Subcutaneous abdominal adipose tissue (tissue), 5 donors: ENCODE data around the gene PRDX2.

Source experiments
- H3K27ac ChIP-seq: one replicate; pipeline ENCODE4 v1.7.0; 2013; ENCODE audit warnings: low read depth, mild to moderate bottlenecking, inconsistent platforms, low read length, moderate library complexity
- H3K27me3 ChIP-seq, 5 donors: one replicate each; pipeline ENCODE4 v1.7.0; 2013; ENCODE audit warnings: low read length in 5 of 5, inconsistent platforms in 1 of 5; ENCODE audit not compliant: control insufficient read depth in 5 of 5, insufficient read depth in 4 of 5
- H3K36me3 ChIP-seq, 5 donors: one replicate each; pipeline ENCODE4 v1.7.0; 2013; ENCODE audit warnings: low read length in 5 of 5; ENCODE audit not compliant: control insufficient read depth in 5 of 5, insufficient read depth in 5 of 5
- H3K4me1 ChIP-seq, 5 donors: one replicate each; pipeline ENCODE4 v1.7.0; 2013; ENCODE audit warnings: low read length in 5 of 5, mild to moderate bottlenecking in 3 of 5, moderate library complexity in 1 of 5; ENCODE audit not compliant: control insufficient read depth in 5 of 5, insufficient read depth in 5 of 5
- H3K4me3 ChIP-seq, 5 donors: one replicate each; pipeline ENCODE4 v1.7.0; 2013; ENCODE audit warnings: low read length in 5 of 5, low read depth in 1 of 5
- H3K9ac ChIP-seq, 5 donors: one replicate each; pipeline ENCODE4 v1.7.0; 2013; ENCODE audit warnings: low read length in 5 of 5, mild to moderate bottlenecking in 4 of 5, moderate library complexity in 3 of 5
- H3K9me3 ChIP-seq, 5 donors: one replicate each; pipeline ENCODE4 v1.7.0; 2013; ENCODE audit warnings: low read length in 5 of 5; ENCODE audit not compliant: control insufficient read depth in 5 of 5
- donor health status: healthy.
- donor health status: healthy.
- donor health status: healthy.
- donor health status: healthy.
- donor health status: healthy.

PRDX2 gene

DNA sequence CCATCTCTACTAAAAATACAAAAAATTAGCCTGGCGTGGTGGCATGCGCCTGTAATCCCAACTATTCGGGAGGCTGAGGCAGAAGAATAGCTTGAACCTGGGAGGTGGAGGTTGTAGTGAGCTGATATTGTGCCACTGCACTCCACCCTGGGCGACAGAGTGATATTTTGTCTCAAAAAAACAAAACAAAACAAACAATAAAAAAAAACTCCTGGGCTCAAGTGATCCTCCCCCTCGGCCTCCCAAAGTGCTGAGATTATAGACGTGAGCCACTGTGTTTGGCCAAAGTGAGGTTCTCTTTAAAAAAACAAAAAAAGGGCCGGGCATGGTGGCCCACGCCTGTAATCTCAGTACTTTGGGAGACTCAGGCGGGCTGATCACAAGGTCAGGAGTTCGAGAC, 14.1 kb downstream of the PRDX2 start:
- Histone ChIP-seq H3K4me3 (no peak overlapping the region), H3K9ac (no peak overlapping the region), H3K27me3 (no peaks in the 10 kb centered on the region), H3K4me1 (peaks cover 27 to 83% (median 62%) of the 10 kb centered on the region in 5 donors), H3K36me3 (no peaks in the 10 kb centered on the region), H3K9me3 (no peaks in the 10 kb centered on the region), H3K27ac (peak overlapping the region; percentile 100)

- Histone ChIP-seq H3K27me3 (no peaks in the 10 kb centered on the region), H3K27ac (peak overlapping the region; percentile 100), H3K36me3 (no peaks in the 10 kb centered on the region), H3K4me1 (peaks cover 29 to 88% (median 65%) of the 10 kb centered on the region in 5 donors), H3K9ac (peak overlapping the region in 3 of 5 donors; percentile 56 to 75 (median 73)), H3K4me3 (peak overlapping the region in 1 of 5 donors; percentile 8), H3K9me3 (no peaks in the 10 kb centered on the region)
Measured at GRCh38 chr19:12786952-12787351, 14.6 kb downstream of the PRDX2 start.

DNA sequence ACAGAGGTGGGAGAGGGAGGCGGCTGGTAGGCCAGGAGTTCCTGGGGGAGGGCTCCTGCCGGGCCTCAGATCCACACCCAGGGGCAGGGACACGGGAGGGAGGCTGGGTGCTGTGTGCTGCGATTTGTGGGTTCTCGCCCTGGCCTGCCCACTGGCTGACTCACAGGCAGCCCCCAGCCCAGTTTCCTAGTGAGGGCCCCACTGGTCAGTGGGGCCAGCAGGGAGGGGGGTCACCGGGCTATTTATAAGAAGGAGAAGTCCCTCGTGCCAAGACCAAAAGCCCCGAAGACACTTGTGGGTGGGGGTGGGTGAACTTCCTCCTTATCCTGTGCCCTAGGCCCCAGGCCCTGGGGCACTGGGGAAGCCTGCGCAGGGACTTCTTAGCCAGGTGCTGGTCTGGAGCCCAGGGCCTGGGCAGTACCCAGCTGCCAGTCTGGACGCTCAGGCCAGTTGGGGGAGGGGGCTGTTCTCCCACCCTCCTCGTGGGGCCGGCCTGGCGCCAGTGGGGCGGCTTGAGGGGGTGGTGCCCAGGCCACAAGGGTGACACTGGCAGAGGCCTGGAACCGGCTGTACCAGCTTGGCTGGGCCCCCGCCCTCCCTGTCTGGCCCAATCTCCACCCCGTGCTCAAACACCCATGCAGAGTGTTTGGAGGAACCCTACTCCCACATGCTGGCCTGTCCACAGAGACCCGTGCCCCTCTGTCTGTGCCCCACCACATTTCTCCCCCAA, 15.3 kb downstream of the PRDX2 start:
- Histone ChIP-seq H3K27me3 (no peaks in the 10 kb centered on the region), H3K36me3 (no peaks in the 10 kb centered on the region), H3K9me3 (no peaks in the 10 kb centered on the region), H3K9ac (peak overlapping the region; percentile 0 to 75 (median 66)), H3K4me3 (peak overlapping the region in 1 of 5 donors; percentile 54), H3K4me1 (peaks cover 29 to 93% (median 69%) of the 10 kb centered on the region in 5 donors), H3K27ac (peak overlapping the region; percentile 100)

- no peaks in the 10 kb centered on the region for H3K9me3 ChIP-seq
- H3K4me3 ChIP-seq: peak overlapping the region in 4 of 5 donors; percentile 3 to 59 (median 40)
- peak overlapping the region; percentile 0 to 75 (median 66) for H3K9ac ChIP-seq
- H3K4me1 ChIP-seq: peaks cover 26 to 85% (median 64%) of the 10 kb centered on the region in 5 donors
- H3K27ac ChIP-seq: peak overlapping the region; percentile 100
- no peaks in the 10 kb centered on the region for H3K27me3 ChIP-seq
- no peaks in the 10 kb centered on the region for H3K36me3 ChIP-seq
Measured at GRCh38 chr19:12785431-12786031, 16.1 kb downstream of the PRDX2 start.

GRCh38 chr19:12784871-12785430, 16.6 kb downstream of the PRDX2 start:
- peak overlapping the region in 4 of 5 donors; percentile 0 to 75 (median 60) for H3K9ac ChIP-seq
- H3K4me1 ChIP-seq: peaks cover 25 to 80% (median 61%) of the 10 kb centered on the region in 5 donors
- H3K36me3 ChIP-seq: no peaks in the 10 kb centered on the region
- peak overlapping the region; percentile 100 for H3K27ac ChIP-seq
- peak overlapping the region in 4 of 5 donors; percentile 3 to 59 (median 40) for H3K4me3 ChIP-seq
- no peaks in the 10 kb centered on the region for H3K9me3 ChIP-seq
- H3K27me3 ChIP-seq: no peaks in the 10 kb centered on the region

GRCh38 chr19:12784394-12784870, 17.2 kb downstream of the PRDX2 start:
- Histone ChIP-seq H3K9ac (peak overlapping the region in 2 of 5 donors; percentile 53 to 75), H3K9me3 (no peaks in the 10 kb centered on the region), H3K36me3 (no peaks in the 10 kb centered on the region), H3K27me3 (no peaks in the 10 kb centered on the region), H3K4me1 (peaks cover 25 to 84% (median 64%) of the 10 kb centered on the region in 5 donors), H3K27ac (peak overlapping the region; percentile 100), H3K4me3 (peak overlapping the region in 4 of 5 donors; percentile 3 to 59 (median 40))

- Histone ChIP-seq H3K9ac (peak overlapping the region; percentile 47 to 85 (median 64)), H3K27ac (peak overlapping the region; percentile 100), H3K27me3 (no peaks in the 10 kb centered on the region), H3K4me1 (peaks cover 22 to 84% (median 64%) of the 10 kb centered on the region in 5 donors), H3K9me3 (no peaks in the 10 kb centered on the region), H3K36me3 (no peaks in the 10 kb centered on the region), H3K4me3 (peak overlapping the region in 3 of 5 donors; percentile 32 to 59 (median 54))
Measured at GRCh38 chr19:12783849-12784393, 17.7 kb downstream of the PRDX2 start.

DNA sequence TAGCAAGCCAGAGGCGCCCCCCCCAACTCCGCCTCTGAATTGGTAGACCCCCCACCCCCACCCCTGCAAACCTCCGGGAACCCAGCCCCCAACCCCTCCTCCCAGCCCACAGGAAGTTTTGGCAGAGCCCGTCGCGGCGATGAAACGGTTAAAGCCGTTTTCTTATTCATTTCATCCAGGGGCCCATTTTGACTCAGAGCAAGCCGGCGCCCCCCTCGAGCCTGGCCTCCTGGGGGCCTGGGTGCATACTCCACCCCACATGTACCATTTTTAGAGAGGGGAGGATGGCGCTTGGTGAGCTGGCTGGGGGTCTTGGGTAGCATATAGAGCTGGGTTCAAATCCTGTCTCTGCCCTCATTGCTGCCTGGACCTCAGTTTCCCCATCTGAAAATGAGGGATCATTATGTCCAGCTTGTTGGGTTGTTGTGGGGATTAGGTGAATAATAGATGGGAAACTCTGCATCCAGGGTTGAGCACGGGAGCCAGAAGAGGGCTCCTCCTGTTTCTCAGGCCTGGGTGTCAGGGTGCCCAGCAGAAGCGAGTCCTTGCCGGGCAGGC, 18.2 kb downstream of the PRDX2 start:
- Histone ChIP-seq H3K9ac (peak overlapping the region; percentile 47 to 85 (median 64)), H3K9me3 (no peaks in the 10 kb centered on the region), H3K27ac (peak overlapping the region; percentile 100), H3K4me3 (peak overlapping the region in 3 of 5 donors; percentile 32 to 70 (median 62)), H3K4me1 (peaks cover 19 to 84% (median 64%) of the 10 kb centered on the region in 5 donors), H3K36me3 (no peaks in the 10 kb centered on the region), H3K27me3 (no peaks in the 10 kb centered on the region)

- no peaks in the 10 kb centered on the region for H3K9me3 ChIP-seq
- H3K4me3 ChIP-seq: peak overlapping the region; percentile 53 to 88 (median 64)
- peak overlapping the region; percentile 100 for H3K27ac ChIP-seq
- peaks cover 0 to 3% (median 0%) of the 10 kb centered on the region in 5 donors for H3K27me3 ChIP-seq
- H3K36me3 ChIP-seq: no peaks in the 10 kb centered on the region
- H3K4me1 ChIP-seq: peaks cover 21 to 84% (median 65%) of the 10 kb centered on the region in 5 donors
- peak overlapping the region; percentile 6 to 82 (median 72) for H3K9ac ChIP-seq
Measured at GRCh38 chr19:12782424-12783290, 18.9 kb downstream of the PRDX2 start.
